H9 (cell line): ENCODE measurements around the gene ARL4D. TPM values are rescaled to one million over a fixed set of nuclear protein-coding genes. Genes with fewer than 3 reads are reported as not detected.
A peak's percentile ranks its signal among the peaks of the same experiment; 100 is the strongest.

ENCODE experiments used
- DNase-seq: peaks from one replicate; pipeline ENCODE4 v3.0.0-alpha.2; 2017
- H2AFZ ChIP-seq: one replicate; pipeline ENCODE4 v1.6.1; 2013; ENCODE audit warnings: mild to moderate bottlenecking, low read length, control low read depth, moderate library complexity
- H2AK5ac ChIP-seq: 2 replicates; pipeline ENCODE4 v1.6.1; 2013; ENCODE audit warnings: low read length, control low read depth, mixed read lengths; ENCODE audit not compliant: insufficient read length
- H2BK120ac ChIP-seq: one replicate; pipeline ENCODE4 v1.6.1; 2013; ENCODE audit warnings: low read depth, mild to moderate bottlenecking, low read length, control low read depth, inconsistent platforms; ENCODE audit not compliant: poor library complexity, severe bottlenecking
- H2BK12ac ChIP-seq: 2 replicates; pipeline ENCODE4 v1.6.1; 2013; ENCODE audit warnings: low read length, control low read depth, mixed read lengths, low read depth; ENCODE audit not compliant: insufficient read length
- H2BK15ac ChIP-seq: 2 replicates; pipeline ENCODE4 v1.6.1; 2013; ENCODE audit warnings: low read depth, low read length, control low read depth
- H2BK20ac ChIP-seq: one replicate; pipeline ENCODE4 v1.6.1; 2013; ENCODE audit warnings: low read depth, mild to moderate bottlenecking, low read length, control low read depth, inconsistent platforms; ENCODE audit not compliant: poor library complexity, severe bottlenecking
- H2BK5ac ChIP-seq: 2 replicates; pipeline ENCODE4 v1.6.1; 2013; ENCODE audit warnings: low read length, control low read depth, mixed read lengths; ENCODE audit not compliant: insufficient read length
- H3K14ac ChIP-seq: 2 replicates; pipeline ENCODE4 v1.6.1; 2013; ENCODE audit warnings: low read length, control low read depth; ENCODE audit not compliant: insufficient read depth
- H3K18ac ChIP-seq: 2 replicates; pipeline ENCODE4 v1.6.1; 2013; ENCODE audit warnings: low read depth, mild to moderate bottlenecking, mixed read lengths, low read length, control low read depth; ENCODE audit not compliant: insufficient read length
- H3K23ac ChIP-seq: 2 replicates; pipeline ENCODE4 v1.6.1; 2013; ENCODE audit warnings: low read length, control low read depth, mixed read lengths, low read depth; ENCODE audit not compliant: insufficient read length
- H3K23me2 ChIP-seq: 2 replicates; pipeline ENCODE4 v1.6.1; 2013; ENCODE audit warnings: low read depth, mild to moderate bottlenecking, mixed read lengths, low read length, control low read depth; ENCODE audit not compliant: insufficient read length, poor library complexity, severe bottlenecking
- H3K27ac ChIP-seq: 2 replicates; pipeline ENCODE4 v1.5.1; 2013; ENCODE audit warnings: low read length, control low read depth, mixed read lengths, low read depth; ENCODE audit not compliant: insufficient read length
- H3K27me3 ChIP-seq: 2 replicates; pipeline ENCODE4 v1.6.1; 2013; ENCODE audit warnings: low read length, control low read depth, inconsistent platforms; ENCODE audit not compliant: insufficient read depth
- H3K4ac ChIP-seq: 2 replicates; pipeline ENCODE4 v1.6.1; 2013; ENCODE audit warnings: low read depth, mild to moderate bottlenecking, control low read depth, inconsistent platforms, low read length, moderate library complexity
- H3K4me1 ChIP-seq: 2 replicates; pipeline ENCODE4 v1.6.1; 2013; ENCODE audit warnings: low read length, control low read depth, inconsistent platforms; ENCODE audit not compliant: insufficient read depth
- H3K4me2 ChIP-seq: 2 replicates; pipeline ENCODE4 v1.6.1; 2013; ENCODE audit warnings: low read length, control low read depth, mixed read lengths; ENCODE audit not compliant: insufficient read length, insufficient read depth
- H3K56ac ChIP-seq: 2 replicates; pipeline ENCODE4 v1.6.1; 2013; ENCODE audit warnings: low read depth, mild to moderate bottlenecking, mixed read lengths, low read length, control low read depth; ENCODE audit not compliant: insufficient read length
- H3K79me1 ChIP-seq: 2 replicates; pipeline ENCODE4 v1.6.1; 2013; ENCODE audit warnings: low read depth, mild to moderate bottlenecking, moderate library complexity, low read length, control low read depth, inconsistent platforms; ENCODE audit not compliant: insufficient read depth, poor library complexity, severe bottlenecking
- H3K79me2 ChIP-seq: 2 replicates; pipeline ENCODE4 v1.6.1; 2013; ENCODE audit warnings: low read length, control low read depth, inconsistent platforms; ENCODE audit not compliant: insufficient read depth
- H3K9ac ChIP-seq: 2 replicates; pipeline ENCODE4 v1.6.1; 2013; ENCODE audit warnings: low read length, control low read depth, mixed read lengths; ENCODE audit not compliant: insufficient read length; ENCODE audit errors: extremely low read depth
- H3K9me3 ChIP-seq: one replicate; pipeline ENCODE4 v1.6.1; 2013; ENCODE audit warnings: low read depth, low read length, inconsistent platforms; ENCODE audit not compliant: control insufficient read depth
- H3T11ph ChIP-seq: one replicate; pipeline ENCODE4 v1.6.1; 2013; ENCODE audit warnings: mild to moderate bottlenecking, low read length, control low read depth, inconsistent platforms
- H4K20me1 ChIP-seq: one replicate; pipeline ENCODE4 v1.6.1; 2013; ENCODE audit not compliant: control insufficient read depth, insufficient read length, insufficient read depth
- H4K5ac ChIP-seq: 2 replicates; pipeline ENCODE4 v1.6.1; 2013; ENCODE audit warnings: low read depth, mild to moderate bottlenecking, mixed read lengths, low read length, control low read depth; ENCODE audit not compliant: insufficient read length
- H4K8ac ChIP-seq: replicated peaks from 2 replicates; pipeline ENCODE4 v1.6.1; 2013; ENCODE audit warnings: low read length, control low read depth, mixed read lengths, low read depth; ENCODE audit not compliant: insufficient read length
- H4K91ac ChIP-seq: 2 replicates; pipeline ENCODE4 v1.6.1; 2013; ENCODE audit warnings: low read depth, mild to moderate bottlenecking, moderate library complexity, mixed read lengths, low read length, control low read depth; ENCODE audit not compliant: insufficient read length
- H3K27ac Mint-ChIP-seq, 3 experiments: 2 replicates in 2 of 3; 3 replicates in 1 of 3; pipeline ENCODE4 v1.8.0; 2020 to 2021; ENCODE audit warnings: mixed read lengths in 3 of 3, mild to moderate bottlenecking in 1 of 3, moderate library complexity in 1 of 3
- H3K27me3 Mint-ChIP-seq: 2 replicates; pipeline ENCODE4 v1.8.0; 2021; ENCODE audit warnings: low read depth, mild to moderate bottlenecking, moderate library complexity, mixed read lengths
- H3K36me3 Mint-ChIP-seq, 3 experiments: 2 replicates in 2 of 3; 3 replicates in 1 of 3; pipeline ENCODE4 v1.8.0; 2020 to 2021; ENCODE audit warnings: low read depth in 3 of 3, mixed read lengths in 3 of 3; ENCODE audit not compliant: insufficient read depth in 1 of 3
- H3K4me1 Mint-ChIP-seq, 2 experiments: 2 replicates each; pipeline ENCODE4 v1.8.0; 2020; ENCODE audit warnings: mixed read lengths in 2 of 2
- H3K4me3 Mint-ChIP-seq, 2 experiments: 2 replicates in 1 of 2; 3 replicates in 1 of 2; pipeline ENCODE4 v1.8.0; 2020 to 2021; ENCODE audit warnings: mild to moderate bottlenecking in 2 of 2, mixed read lengths in 2 of 2, moderate library complexity in 1 of 2
- H3K9me3 Mint-ChIP-seq, 2 experiments: 2 replicates in 1 of 2; 3 replicates in 1 of 2; pipeline ENCODE4 v1.8.0; 2020; ENCODE audit warnings: mild to moderate bottlenecking in 2 of 2, mixed read lengths in 2 of 2, moderate library complexity in 1 of 2
- CTCF ChIP-seq: fragments of 200-600 bp; sonication (generic); conservative IDR thresholded peaks from 3 replicates; pipeline ENCODE4 v1.8.0; 2021; ENCODE audit warnings: antibody characterized with exemption, mild to moderate bottlenecking
- WGBS: extraction: QIAGEN DNeasy Blood & Tissue Kit; methylation state at CpG from one replicate; pipeline ENCODE4 v1.1.7; 2013; ENCODE audit warnings: missing lambda C conversion rate, low lambda C conversion rate, mixed read lengths; ENCODE audit not compliant: insufficient read length; ENCODE audit errors: extremely low coverage; 5-methylcytosine and 5-hydroxymethylcytosine counted together
- total RNA-seq: library from RNA; stranded (reverse); gene quantifications from 2 replicates; pipeline ENCODE4 v1.2.1, GENCODE V29; 2021

The ARL4D gene
- total RNA-seq, 1 experiment from 2014 or later: 6.2 TPM

- no peak overlapping the region for H3K9ac ChIP-seq
Observed at GRCh38 chr17:43366891-43367736, 31.7 kb upstream of the ARL4D start.

More at GRCh38 chr17:43366891-43367736, 31.7 kb upstream of the ARL4D start:
- Mint-ChIP-seq H3K4me3 (peak overlapping the region in 1 of 2 experiments; percentile 78; a peak in 3 of 5 replicates), H3K9me3 (peaks cover 0 to 10% of the 10 kb centered on the region in 2 experiments; a peak in 4 of 5 replicates), H3K27me3 (peaks cover 25% of the 10 kb centered on the region), H3K27ac (peak overlapping the region; percentile 100), H3K36me3 (peaks cover 1 to 18% (median 6%) of the 10 kb centered on the region in 3 experiments; a peak in 6 of 7 replicates), H3K4me1 (peaks cover 39 to 46% of the 10 kb centered on the region in 2 experiments)
- Histone ChIP-seq H4K91ac (no peak overlapping the region), H3T11ph (no peak overlapping the region), H2BK5ac (no peak overlapping the region), H3K79me1 (no peaks in the 10 kb centered on the region), H3K23me2 (peaks cover 7% of the 10 kb centered on the region), H3K79me2 (no peaks in the 10 kb centered on the region), H2BK15ac (no peak overlapping the region), H2AK5ac (no peak overlapping the region), H2AFZ (no peak overlapping the region), H3K14ac (no peak overlapping the region), H2BK120ac (no peak overlapping the region), H3K4me2 (peak overlapping the region; percentile 67), H4K20me1 (no peaks in the 10 kb centered on the region), H2BK20ac (no peak overlapping the region), H2BK12ac (no peak overlapping the region), H3K18ac (peak overlapping the region; percentile 15), H3K27ac (peak overlapping the region; percentile 98), H3K4me1 (peaks cover 2% of the 10 kb centered on the region; the same call in 1 of the 2 replicates), H4K5ac (no peak overlapping the region), H3K27me3 (no peaks in the 10 kb centered on the region; the same call in 1 of the 2 replicates), H3K4ac (no peak overlapping the region; the same call in 1 of the 2 replicates), H3K23ac (no peak overlapping the region), H3K56ac (no peak overlapping the region), H4K8ac (no peak overlapping the region), H3K9me3 (no peaks in the 10 kb centered on the region)
- no CpG with 5 or more reads among the region's 25 CpGs for WGBS
- no peak for DNase-seq
- TF ChIP-seq CTCF: no peak
